Measurements from ENCODE around the gene CLEC4F.

CLEC4F gene

DNA sequence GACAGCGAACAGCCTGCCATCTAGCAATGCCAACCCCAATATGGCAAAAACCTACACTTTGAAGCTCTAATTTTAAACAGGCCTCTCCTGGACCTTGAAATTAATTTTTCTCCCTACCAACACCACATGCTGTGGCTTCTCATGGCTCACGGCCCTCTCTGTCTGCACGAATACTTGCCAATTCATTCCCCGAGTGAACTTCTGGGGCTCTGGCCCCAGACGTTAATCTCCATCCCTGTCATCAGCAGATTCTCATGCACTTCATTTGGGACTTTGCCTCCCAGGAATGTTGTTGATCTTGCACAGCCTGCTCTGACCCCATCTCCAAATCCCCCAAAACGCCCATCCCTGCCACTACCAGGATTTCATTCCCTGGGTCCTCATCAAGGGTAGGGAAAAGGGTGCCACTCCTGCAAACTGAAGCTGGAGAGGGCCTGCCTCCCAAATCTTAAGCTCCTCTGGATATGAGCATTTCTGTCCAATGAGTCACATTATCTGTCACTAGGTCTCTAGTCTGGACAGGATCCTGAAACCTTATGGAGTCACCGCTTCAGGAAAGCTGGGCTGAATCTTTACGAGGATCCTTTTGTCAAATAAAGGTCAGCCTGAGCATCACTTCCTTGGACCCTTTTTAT lies 40.4 kb downstream of the CLEC4F start:
- DNase-seq, result no peak

DNA sequence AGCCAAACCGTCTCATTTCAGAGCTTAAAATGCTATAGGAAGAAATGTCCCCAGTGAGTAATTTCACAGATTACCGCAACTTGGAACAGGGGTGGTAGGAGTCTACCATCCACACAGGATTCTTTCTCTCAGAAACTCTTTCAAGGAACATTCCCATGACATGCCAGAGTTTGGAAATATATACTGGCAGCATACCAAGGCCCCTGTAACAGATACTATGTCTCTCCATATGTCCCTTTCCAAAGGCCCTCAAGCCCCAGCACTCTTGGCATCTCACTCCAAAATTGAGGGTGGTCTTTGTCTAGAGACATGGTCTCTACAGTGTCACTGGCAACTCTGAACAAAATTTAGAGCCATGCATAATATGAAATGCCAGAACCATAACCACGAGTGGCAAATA lies 40.9 kb downstream of the CLEC4F start:
- no peak for DNase-seq

DNA sequence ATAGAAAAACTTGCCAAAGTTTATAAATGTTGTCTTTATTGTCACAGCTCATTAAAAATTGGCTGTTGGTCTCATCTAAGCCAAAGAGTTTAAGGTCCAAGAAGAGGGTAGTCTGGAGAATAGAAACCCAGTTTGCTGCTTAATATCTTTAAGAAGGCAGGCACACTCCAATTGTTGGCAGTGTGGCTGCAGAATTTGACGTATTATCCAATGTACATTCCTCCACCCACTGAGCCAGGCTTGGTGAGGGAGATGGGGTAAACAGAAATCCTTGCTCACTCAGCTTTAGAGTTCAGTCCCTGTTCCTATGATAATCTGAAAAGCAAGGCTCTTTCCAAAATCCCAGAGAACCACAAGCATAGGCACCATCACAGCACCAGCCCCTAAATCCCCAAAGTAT lies 41.7 kb downstream of the CLEC4F start:
- DNase-seq, result no peak

DNA sequence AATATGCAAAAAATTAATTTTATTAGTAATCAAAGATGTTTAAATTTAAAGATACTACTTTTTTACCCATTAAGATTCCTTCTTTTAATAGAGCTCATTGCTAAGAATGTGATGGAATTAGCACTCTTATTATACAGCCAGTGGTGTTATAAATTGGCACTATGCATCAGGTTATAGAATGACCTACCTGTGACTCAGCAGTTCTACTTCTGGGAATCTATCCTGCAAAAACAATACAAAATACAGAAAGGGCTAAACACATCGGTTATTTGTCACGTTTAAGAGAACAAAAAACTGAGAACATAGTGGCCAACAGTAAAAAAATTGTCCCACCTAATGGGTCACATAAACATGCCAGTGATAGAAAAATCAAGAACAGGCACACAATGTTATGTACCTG lies 42.9 kb downstream of the CLEC4F start:
- DNase-seq, result no peak

DNA sequence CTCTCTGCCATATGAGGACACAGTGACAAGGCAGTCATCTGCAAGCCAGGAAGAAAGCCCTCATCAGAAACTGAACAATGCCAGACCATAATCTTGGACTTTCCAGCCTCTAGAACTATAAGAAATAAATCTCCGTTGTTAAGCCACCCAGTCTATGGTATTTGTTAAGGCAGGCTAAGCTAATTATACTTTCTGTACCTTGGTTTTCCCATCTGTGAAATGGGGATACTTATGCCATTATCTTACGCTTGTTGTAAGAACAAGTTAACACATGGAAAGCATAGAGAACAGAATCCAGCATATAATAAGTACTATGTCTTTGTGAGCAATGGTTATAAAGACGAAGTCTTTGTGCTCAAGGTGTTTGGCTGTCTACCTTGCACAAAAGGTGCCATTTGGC lies 44.1 kb downstream of the CLEC4F start:
- no peak for DNase-seq

DNA sequence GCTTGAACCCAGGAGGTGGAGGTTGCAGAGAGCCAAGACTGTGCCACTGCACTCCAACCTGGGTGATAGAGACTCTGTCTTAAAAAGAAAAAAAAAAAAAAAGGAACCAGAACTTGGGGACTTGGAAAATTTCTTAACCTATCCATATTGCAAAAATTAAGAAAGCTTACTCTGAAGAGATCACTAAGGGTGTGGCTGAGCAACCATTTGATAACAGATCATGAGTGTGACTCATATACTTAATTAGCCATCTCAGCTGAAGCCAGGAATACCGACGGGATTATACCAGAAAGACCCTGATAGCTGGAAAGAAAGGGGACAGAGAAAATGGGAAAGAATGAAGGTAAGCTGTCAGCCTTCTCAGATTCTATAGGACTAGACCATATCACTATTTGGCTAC lies 45.3 kb downstream of the CLEC4F start:
- DNase-seq, result no peak

DNA sequence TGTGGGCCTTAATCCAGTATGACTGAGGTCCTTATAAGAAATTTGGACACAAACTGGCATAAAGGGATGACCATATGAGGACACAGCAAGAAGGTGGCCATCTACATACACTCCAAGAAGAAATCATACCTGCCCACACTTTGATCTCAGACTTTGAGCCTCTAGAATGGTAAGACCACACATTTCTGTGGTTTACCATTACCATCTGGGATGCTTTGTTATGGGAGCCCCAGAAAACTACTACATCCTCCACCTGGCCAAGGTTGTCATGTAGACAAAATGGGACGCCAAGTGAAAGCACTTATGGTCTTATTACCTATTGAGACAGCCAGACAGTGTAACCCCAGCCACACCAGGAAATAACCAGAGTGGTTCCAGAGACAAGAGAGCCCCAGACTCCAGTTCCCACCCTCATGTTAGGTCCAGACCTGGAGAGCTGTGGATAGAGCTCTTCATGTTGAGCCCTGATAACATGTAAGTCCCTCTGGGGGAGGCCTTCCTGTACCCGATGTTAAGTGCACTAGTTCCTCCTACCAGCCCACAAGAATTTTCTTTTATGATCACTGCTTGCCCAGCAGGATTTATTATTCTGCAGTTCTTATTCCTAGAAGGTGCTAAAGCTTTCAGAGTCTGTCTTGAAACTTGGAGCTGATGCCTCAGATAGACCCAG lies 47.8 kb downstream of the CLEC4F start:
- no peak for DNase-seq

DNA sequence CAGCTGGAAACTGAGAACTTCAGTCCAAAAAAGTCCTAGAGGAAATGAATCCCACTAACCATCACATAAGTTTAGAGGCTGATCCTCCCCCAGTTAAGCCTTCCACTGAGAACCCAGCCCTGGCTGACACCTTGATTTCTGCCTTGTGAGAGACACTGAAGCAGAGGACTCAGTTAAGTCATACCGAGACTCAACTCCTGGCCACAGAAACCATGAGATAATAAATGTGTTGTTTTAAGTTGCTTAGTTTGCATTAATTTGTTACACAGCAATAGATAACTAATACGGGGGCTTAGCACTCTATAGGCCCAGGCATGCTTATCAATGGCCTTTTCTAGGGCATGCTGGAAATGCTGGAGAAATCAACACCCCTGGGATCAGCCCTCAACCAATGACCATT lies 49.0 kb downstream of the CLEC4F start:
- no peak for DNase-seq

DNA sequence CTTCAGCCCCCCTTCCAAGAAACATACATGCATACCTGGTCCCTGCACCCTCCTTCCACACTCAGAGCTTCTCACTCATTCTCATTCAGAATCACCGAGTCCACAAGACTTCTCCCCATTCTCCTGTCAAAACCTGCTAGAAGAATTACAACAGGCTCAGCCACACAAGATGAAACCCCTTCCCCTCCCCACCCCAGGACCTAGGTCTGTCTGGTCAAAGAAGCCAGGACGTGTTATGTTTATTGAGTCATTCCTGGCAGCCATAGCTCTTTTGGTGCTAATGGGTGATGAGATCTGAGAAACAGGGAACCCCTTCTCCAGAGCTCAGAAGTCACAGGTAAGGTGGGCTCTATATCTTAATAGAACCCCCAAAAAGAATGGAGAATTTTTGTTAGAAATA lies 50.9 kb downstream of the CLEC4F start:
- DNase-seq, result no peak

DNA sequence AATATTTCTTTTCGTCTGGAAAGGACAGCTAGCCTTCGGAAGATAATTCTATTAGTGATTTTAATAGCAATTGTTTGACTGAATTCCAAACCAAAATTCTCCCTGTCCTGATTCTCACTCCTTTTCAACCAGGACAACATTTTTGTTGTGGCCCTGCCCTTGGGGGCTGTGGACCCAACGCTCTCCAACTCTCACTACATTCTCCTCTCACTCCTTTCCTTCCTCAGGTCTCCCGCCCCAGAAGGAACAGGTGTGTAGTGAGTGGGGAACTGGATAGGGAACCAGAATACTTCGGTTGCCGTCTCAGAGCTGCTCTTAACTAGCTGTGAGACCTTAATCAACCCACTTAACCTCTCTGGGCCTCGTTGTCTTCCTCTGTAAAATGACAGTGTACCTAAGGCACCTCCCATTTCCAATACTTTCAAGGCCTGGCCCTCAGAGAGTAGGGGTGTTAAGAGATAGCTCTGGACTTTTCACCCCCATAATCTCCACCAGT lies 51.8 kb downstream of the CLEC4F start:
- DNase-seq, result no peak

DNA sequence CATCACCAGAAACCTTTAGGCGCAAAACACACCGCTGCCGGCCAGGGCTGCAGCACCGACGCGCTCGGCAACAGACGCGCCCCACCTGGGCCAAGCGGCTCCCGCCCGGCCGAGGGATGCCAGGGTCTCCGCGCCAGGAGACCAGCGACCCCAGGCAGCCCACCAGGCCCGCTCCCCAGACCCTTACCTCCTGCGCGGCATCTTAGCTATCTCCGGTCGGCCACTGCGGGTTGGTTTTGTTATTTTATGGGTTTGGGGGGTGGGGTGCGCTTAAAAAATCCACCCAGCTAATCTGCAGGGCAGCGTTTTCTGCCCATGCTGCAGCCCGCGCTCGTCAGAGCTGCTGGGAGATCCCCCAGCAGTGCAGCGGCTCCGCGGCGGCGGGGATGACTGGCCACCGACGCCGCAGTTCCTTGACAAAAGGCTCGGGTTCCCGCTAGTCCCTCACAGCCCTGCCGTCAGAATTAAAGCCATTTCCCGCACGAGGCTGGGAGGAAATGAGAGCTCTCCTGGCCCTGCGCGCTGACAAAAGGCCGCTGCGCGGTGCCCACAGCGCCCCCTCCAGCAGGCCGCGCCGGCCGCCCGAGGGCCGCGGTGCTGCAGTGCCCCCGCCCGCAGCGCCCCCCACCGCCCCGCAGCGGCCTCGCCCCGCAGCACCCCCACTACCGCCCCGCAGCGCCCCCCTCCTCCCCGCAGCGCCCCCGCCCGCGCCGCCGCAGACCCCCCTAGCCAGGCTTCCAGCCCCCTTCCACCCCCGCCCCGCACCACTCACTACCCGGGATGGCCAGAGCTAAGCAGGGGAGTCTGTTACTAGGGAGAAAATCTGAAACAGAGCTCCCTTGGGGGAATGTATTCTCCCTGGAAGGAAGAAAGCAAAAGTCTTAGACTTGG lies 52.5 kb downstream of the CLEC4F start, which contains the start of gene ADD2:
Gene ADD2 (minus strand): TSS at position 502 of the 891 bp plus-strand sequence. CDS start 61,792 bp downstream, outside the sequence.
- DNase-seq, result peak; percentile 13 to 17

DNA sequence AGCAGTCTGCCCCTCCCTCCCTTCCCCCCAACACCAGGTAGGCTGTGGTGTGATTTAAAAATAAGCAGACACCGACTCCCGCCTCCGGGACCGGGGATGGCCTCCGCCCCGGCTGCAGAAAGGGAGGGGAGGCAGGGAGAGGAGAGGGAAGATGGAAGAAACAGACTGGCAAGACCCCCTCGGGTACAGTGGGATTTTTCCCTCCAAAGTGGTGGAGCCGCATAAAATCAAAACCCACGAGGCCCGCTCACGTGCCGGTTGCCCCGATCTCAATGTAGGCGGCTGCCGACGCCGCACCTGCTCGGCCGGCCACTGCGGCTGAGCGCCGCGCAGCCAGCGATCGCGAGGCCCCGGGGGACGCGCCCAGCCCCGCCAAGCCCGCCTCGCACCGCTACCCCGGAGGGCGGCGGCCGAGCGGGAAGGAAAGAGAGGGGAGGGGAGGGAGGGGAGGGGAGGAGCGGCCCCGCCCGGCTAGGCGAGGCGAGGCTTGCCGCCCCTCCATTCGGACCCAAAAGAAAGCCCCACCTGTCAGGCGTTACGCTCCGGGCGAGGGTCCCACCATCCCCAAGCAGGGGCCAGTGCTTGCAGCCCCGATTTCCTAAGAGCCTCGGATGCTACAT lies 53.2 kb downstream of the CLEC4F start:
- peak in 1 of 2 experiments; percentile 8 for DNase-seq

DNA sequence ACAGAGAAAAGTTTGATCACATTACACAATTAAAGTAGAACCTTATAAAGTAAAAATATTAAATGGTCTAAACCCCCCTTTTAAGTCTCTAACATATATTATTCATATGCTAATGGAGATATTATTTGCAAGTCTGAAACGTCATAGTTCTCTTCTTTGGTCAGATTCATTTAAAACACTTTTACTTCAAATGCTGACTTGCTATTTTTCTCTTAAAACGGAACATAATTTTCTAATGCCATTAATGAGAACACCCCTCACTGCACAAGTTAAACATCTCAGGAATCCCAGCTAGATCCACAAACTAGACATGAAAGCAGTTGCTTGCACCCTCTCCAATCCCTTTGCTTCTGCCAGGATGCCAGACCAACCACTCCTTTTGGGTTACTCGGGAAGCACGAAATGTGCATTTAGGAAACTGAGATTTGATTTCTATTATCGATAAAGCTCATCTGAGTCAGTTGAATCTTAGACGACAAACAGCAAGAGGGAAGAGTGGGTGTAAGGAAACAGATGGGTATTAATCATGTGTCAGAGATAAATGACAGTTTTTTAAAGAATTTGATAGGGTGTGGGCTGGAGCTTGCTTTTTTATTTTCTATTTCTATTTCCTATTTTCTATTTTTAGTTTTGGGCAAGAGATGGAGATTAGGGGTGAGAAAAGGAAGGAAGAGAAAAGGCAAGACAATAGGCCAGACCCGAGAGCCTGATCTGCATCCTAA lies 53.9 kb downstream of the CLEC4F start:
- no peak for DNase-seq

DNA sequence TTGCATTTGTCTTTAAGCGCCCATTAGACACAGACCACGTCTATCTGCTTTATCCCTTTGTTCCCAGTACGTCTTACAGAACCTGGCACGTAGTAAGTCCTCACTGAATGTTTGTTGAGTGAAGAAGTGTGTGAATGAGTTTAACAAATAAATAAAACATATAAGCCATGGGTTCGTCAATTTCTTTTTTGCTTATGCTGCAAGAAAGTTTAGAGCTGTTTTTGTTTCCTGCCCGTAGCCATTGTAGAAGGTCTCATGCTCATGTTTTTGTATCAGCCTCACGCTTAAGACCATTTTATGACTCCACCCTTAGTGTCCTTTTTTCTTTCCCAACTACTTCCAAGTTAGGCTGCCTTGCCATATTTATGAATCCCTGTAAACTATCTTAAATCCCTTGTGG lies 54.9 kb downstream of the CLEC4F start:
- DNase-seq, result no peak

DNA sequence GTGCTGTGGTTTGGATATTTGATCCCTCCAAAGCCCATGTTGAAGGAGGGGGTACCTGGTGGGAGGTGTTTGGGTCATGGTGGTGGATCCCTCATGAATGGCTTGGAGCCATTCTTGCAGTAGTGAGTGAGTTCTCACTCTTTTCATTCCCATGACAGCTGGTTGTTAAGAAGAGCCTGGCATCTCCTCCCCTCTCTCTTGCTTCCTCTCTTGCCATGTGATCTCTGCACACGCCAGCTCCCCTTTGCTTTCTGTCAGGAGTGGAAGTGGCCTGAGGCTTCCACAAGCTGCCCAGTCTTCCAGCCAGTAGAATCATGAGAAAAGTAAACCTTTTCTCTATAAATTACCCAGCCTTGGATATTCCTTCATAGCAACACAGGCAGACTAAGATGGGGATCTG lies 61.0 kb downstream of the CLEC4F start:
- DNase-seq, result no peak
